Measurements from ENCODE around the gene CTSL.

The CTSL gene

DNA sequence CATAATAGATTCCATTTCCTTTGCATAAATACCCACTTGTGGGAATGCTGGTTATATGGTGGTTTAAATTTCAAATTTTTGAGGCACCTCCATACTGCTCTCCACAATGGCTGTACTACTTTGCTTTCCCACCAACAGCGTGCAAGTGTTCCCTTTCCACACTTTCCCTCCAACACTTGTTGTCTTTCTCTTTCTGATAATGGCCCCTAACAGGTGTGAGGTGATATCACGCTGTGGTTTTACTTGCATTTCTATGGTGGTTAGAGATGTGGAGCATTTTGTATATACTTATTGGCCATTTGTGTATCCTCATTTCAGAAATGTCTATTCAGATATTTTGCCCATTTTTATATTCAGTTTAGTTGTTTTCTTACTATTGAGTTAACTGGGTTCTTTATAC is 34.6 kb downstream of the CTSL start:
- DNase-seq, result no peak

DNA sequence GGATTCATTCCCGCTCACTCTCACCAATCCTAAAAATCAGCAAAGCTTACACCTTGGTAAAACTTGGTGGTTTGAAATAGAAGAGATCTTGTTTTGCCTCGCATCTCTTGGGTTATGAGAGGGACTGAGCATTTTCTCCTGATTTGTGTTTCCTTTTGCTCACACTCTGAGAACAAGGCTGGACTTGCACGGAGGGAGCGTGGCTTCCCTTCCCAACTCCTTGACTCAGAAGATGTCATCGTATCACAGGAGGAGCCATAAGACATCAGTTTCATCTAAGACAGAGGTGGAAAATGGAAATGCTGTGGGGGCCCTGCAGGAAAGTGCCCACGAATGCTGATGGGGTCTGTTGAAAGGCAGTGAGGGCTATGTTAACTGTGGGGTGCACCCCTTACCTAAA is 37.4 kb downstream of the CTSL start:
- no peak for DNase-seq

DNA sequence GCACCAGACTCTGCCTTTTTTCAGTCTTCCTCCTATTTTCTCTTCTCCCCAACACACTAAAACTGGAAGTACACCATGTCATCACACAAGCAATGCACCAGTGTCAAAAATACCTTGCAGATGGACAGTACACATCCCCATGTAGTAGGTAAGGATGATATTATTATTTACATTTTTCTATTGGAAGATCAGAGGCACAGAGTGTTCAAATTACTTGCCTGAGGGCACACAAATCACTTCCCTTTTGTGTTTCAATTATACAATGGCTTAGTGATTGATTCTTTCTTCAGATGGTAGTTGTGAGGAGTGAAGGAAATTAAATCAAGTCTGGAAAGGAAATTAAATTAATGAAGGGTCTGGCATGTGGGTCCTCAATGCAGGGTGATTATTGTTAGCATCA is 39.6 kb downstream of the CTSL start:
- no peak for DNase-seq

DNA sequence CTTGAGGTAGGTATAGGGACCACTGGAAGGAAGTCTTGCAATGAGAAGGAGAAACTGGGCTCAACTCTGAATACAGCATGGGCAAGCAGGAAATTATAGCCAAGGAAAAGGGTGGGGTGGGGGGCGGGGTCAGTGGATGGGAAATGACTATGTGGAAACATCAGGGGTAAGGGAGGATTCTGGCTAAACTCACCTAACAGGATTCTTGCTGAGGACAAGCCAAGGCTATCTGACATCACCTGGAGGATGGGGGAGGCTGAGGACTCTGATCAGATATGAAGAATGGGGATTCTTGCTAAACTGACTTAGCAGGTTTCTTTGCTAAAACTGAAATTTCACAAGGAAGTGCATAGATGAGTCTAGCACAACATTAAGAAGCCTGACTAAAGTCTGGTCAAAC is 40.8 kb downstream of the CTSL start:
- DNase-seq, result no peak

DNA sequence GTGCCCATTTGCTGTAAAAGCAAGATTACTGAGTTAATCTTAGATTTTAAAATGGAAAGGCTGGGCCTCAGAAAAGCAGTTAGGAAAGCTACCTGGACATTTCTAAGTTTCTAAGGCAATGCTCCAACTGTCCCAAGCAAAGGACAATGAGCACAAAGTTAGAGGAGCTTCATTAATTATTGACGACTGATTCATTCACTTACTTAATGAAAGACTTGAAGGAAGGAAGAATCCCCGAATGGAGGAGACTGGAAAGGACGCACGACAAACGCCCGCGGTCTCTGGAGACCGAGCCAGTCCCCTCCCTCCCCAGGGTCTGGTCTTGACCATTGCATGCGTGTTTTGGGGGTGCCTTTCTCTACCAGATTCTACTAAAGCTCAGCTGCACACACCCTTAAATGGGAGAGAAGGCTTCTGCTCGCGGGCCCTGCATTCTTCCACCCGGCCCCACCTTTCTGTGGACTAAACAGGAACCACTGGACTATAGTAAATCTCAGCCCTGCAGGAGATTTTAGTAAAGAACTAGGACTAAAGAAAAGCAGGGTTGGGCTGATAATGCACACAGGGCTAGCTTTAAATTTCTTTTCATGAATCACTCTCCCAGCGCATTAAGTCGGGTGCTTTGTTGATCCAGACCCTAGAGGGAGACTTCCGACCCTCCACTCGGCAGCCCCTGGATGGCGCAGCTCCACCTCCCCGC is 44.8 kb downstream of the CTSL start:
- DNase-seq, result no peak

DNA sequence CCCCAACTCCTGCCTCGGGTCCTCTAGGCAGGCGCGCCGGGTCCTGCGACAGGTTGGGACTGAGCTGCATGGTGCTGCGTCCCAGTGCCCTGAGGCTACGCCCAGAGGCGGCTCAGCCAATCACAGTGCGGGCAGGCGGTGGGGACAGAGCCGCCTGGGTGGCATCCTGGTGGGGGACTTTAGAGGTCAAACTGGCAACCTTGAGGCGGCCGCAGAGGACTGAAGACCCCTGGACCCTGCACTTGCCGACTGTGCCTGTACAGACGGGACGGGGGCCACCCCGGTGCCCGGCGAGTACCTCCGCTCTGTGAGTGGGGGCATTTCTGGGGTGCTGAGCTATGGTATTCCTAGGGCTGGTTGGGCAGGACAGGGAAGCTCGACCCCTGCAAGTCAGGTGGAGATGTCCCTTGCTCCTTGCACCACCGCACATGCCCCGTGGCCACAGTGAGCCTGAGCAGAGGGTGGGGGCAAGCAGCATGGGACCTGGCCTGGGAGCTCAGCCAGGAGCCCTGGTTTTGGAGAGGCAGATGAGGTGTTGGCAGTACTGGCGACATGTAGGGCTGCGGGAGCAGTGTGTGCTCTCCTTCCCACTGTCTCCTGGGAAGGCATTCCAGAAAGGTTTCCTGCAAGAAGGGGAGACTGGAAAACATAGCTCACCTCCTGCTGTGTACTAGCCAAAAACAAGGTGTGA is 45.5 kb downstream of the CTSL start:
- DNase-seq, result no peak

DNA sequence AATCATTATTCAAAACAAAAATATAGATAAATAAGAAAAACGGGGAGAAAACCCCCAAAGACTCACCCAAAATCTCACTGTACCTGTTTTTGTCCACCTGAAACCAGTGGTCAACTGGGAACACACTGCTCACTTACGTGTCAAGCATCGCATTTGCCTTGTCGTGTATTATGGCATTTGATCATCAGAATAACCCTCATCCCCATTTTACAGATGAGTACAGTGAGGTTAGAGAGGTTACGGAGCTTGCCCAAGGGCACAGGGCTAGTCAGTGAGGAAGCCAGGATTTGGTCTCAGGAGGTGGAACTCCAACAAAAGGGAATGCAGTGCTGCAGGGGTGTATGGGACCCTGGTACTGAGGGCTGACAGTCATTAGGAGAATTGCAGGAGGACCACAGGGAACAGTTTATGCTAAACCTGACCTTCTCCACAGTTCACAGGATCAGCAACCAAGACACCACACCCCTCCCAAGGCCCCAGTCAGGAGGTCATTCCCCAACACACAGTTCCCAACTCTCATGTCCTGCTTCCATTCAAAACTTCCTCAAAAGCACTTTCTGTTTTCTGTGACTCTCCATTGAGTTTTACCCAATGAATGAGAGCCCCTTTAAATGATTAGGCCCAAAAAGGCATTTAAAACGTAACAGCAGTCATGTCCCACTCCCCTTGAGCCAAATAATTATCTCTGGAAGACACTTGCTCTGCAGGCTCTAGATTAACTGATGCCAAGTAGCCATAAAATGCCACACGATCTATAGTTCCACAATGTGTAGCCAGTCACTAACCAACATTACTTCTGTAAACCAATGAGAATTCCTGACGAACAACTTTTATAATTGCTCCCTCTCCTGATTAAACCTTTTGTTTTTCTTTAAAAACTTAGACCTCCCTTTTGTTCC is 50.8 kb downstream of the CTSL start:
- no peak for DNase-seq

DNA sequence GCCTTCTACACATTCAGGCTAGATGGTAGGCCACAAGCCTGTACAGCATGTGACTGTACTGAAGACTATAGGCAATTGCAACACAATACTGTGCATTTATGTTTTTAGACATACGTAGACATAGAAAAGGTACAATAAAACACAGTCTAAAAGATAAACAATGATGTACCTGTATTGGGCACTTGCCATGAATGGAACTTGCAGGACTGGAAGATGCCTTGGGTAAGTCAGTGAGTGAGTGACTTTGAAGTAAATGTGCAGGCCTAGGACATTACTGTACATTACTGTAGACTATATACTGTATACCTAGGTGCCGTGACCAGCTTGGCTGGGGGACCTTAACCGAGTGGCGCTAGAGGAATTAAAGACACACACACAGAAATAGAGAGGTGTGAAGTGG is 53.1 kb downstream of the CTSL start:
- DNase-seq, result no peak

Data from NCI-H82 (cell line).